Measurements from ENCODE around the gene FMN1. TPM values are rescaled to one million over a fixed set of nuclear protein-coding genes. Genes with fewer than 3 reads are reported as not detected.
A peak's percentile ranks its signal among the peaks of the same experiment; 100 is the strongest.

Gene FMN1
- total RNA-seq, 1 donor from 2014 or later: 4.2 TPM

- Mint-ChIP-seq H3K27ac (ENCODE audit: unreplicated experiment) (peak overlapping the region; percentile 12), H3K4me3 (ENCODE audit: unreplicated experiment) (no peak overlapping the region)
These were observed 314.5 kb downstream of the FMN1 start for GRCh38 chr15:32879980-32880379.

GRCh38 chr15:32878869-32879805 is 315.4 kb downstream of the FMN1 start:
- Mint-ChIP-seq H3K4me1 (ENCODE audit: unreplicated experiment) (peaks cover 14% of the 10 kb centered on the region), H3K27me3 (ENCODE audit: unreplicated experiment) (no peaks in the 10 kb centered on the region), H3K36me3 (ENCODE audit: unreplicated experiment) (no peaks in the 10 kb centered on the region), H3K27ac (ENCODE audit: unreplicated experiment) (no peak overlapping the region), H3K9me3 (ENCODE audit: unreplicated experiment) (no peaks in the 10 kb centered on the region), H3K4me3 (ENCODE audit: unreplicated experiment) (no peak overlapping the region)
- DNase-seq (ENCODE audit: extremely low spot score, unreplicated experiment): no peak
- TF ChIP-seq CTCF (IDR thresholded peaks at IDR 0.05): no peak

More at GRCh38 chr15:32879980-32880379, 314.5 kb downstream of the FMN1 start:
- TF ChIP-seq CTCF (IDR thresholded peaks at IDR 0.05): no peak
- no peaks in the 10 kb centered on the region for H3K27me3 Mint-ChIP-seq (ENCODE audit: unreplicated experiment)
- H3K36me3 Mint-ChIP-seq (ENCODE audit: unreplicated experiment): no peaks in the 10 kb centered on the region
- DNase-seq (ENCODE audit: extremely low spot score, unreplicated experiment): no peak
- H3K4me1 Mint-ChIP-seq (ENCODE audit: unreplicated experiment): peaks cover 14% of the 10 kb centered on the region
- H3K9me3 Mint-ChIP-seq (ENCODE audit: unreplicated experiment): no peaks in the 10 kb centered on the region

DNA sequence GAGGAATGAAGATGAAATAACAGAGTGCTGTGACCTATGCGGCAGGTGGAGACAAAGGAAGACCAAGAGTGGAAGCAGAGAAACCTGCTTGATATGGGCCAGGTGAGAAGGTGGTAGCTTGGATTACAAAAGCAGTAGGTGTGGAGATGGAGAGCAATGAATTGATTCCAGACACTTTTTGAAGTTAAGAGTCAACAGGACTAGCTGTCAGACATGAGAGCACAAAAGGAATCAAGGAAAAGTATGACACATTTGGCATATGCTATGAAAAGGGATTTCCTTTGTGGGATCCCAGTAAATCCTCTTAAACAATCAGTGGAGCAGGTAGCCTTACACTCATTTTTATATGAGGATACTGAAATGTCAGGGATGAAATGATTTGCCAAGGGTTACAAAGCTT is 316.2 kb downstream of the FMN1 start:
- H3K9me3 Mint-ChIP-seq (ENCODE audit: unreplicated experiment): no peaks in the 10 kb centered on the region

GRCh38 chr15:32877252-32878019 is 317.1 kb downstream of the FMN1 start:
- H3K27ac Mint-ChIP-seq (ENCODE audit: unreplicated experiment): no peak overlapping the region
- H3K4me3 Mint-ChIP-seq (ENCODE audit: unreplicated experiment): no peak overlapping the region
- H3K9me3 Mint-ChIP-seq (ENCODE audit: unreplicated experiment): no peaks in the 10 kb centered on the region
- H3K4me1 Mint-ChIP-seq (ENCODE audit: unreplicated experiment): peaks cover 25% of the 10 kb centered on the region
- no peak for TF ChIP-seq CTCF (IDR thresholded peaks at IDR 0.05)
- no peak for DNase-seq (ENCODE audit: extremely low spot score, unreplicated experiment)
- H3K27me3 Mint-ChIP-seq (ENCODE audit: unreplicated experiment): no peaks in the 10 kb centered on the region
- H3K36me3 Mint-ChIP-seq (ENCODE audit: unreplicated experiment): no peaks in the 10 kb centered on the region

More for the DNA sequence above, 316.2 kb downstream of the FMN1 start:
- Mint-ChIP-seq H3K4me1 (ENCODE audit: unreplicated experiment) (peaks cover 16% of the 10 kb centered on the region), H3K36me3 (ENCODE audit: unreplicated experiment) (no peaks in the 10 kb centered on the region), H3K4me3 (ENCODE audit: unreplicated experiment) (no peak overlapping the region), H3K27ac (ENCODE audit: unreplicated experiment) (peak overlapping the region; percentile 1), H3K27me3 (ENCODE audit: unreplicated experiment) (no peaks in the 10 kb centered on the region)
- no peak for TF ChIP-seq CTCF (IDR thresholded peaks at IDR 0.05)
- DNase-seq (ENCODE audit: extremely low spot score, unreplicated experiment): no peak

Data from osteocyte (in vitro differentiated cells).